OCI-LY3 (cell line): Measurements from ENCODE around the gene BRICD5.

Experiments
- H2AFZ ChIP-seq: fragments of 200-600, 300-600 bp; shearing (Covaris generic); 2 replicates; pipeline ENCODE4 v1.6.0; 2014; ENCODE audit warnings: antibody characterized with exemption, low read depth, low read length
- H3K27ac ChIP-seq: fragments of 200-600, 300-600 bp; sonication (generic); 2 replicates; pipeline ENCODE4 v1.5.1; 2014; ENCODE audit warnings: mild to moderate bottlenecking, low read length, moderate library complexity, mixed read lengths
- H3K27me3 ChIP-seq: fragments of 200-600, 300-600 bp; sonication (generic); 2 replicates; pipeline ENCODE4 v1.6.1; 2014; ENCODE audit warnings: low read depth, low read length, mixed read lengths
- H3K36me3 ChIP-seq: fragments of 200-600, 300-600 bp; sonication (generic); replicated peaks from 2 replicates; pipeline ENCODE3; 2014; ENCODE audit warnings: low read depth, low read length, mixed read lengths
- H3K4me1 ChIP-seq: fragments of 300-600, 200-600 bp; sonication (generic); 2 replicates; pipeline ENCODE4 v1.6.1; 2014; ENCODE audit warnings: low read length, mixed read lengths
- H3K4me2 ChIP-seq: fragments of 200-600, 300-600 bp; sonication (generic); 2 replicates; pipeline ENCODE4 v1.6.1; 2014; ENCODE audit warnings: low read length, mixed read lengths
- H3K4me3 ChIP-seq: fragments of 300-600, 200-600 bp; sonication (generic); 2 replicates; pipeline ENCODE4 v1.5.1; 2014; ENCODE audit warnings: antibody characterized with exemption, mild to moderate bottlenecking, low read length, moderate library complexity
- H3K79me2 ChIP-seq: fragments of 300-600, 200-600 bp; shearing (Covaris generic); 2 replicates; pipeline ENCODE4 v1.6.1; 2014; ENCODE audit warnings: mild to moderate bottlenecking, low read length, mixed read lengths
- H3K9ac ChIP-seq: fragments of 300-600, 200-600 bp; shearing (Covaris generic); 2 replicates; pipeline ENCODE4 v1.6.0; 2014; ENCODE audit warnings: mild to moderate bottlenecking, low read length, moderate library complexity
- H3K9me3 ChIP-seq: fragments of 200-600, 300-600 bp; shearing (Covaris generic); 2 replicates; pipeline ENCODE4 v1.6.1; 2014; ENCODE audit warnings: low read length, mixed read lengths; ENCODE audit not compliant: insufficient read depth
- H4K20me1 ChIP-seq: fragments of 200-600, 300-600 bp; sonication (generic); 2 replicates; pipeline ENCODE4 v1.6.1; 2016; ENCODE audit warnings: low read length, mixed read lengths; ENCODE audit not compliant: insufficient read depth
- CTCF ChIP-seq: fragments of 200-600, 300-600 bp; sonication (generic); IDR thresholded peaks from 2 replicates; pipeline ENCODE4 v1.5.1; 2014; ENCODE audit warnings: antibody characterized with exemption, low read length, low read depth
- EZH2phosphoT487 ChIP-seq: fragments of 200-600 bp; shearing (Covaris generic); IDR thresholded peaks from 2 replicates; pipeline ENCODE4 v1.6.1; 2018; ENCODE audit warnings: antibody characterized with exemption, mixed run types, low read depth

BRICD5 gene

GRCh38 chr16:2238838-2239675 is 28.4 kb upstream of the BRICD5 start:
- no peak for TF ChIP-seq CTCF
- no peak for TF ChIP-seq EZH2phosphoT487
- Histone ChIP-seq H3K36me3 (peaks cover 20% of the 10 kb centered on the region), H3K4me1 (no peaks in the 10 kb centered on the region), H2AFZ (no peak overlapping the region), H3K9me3 (no peaks in the 10 kb centered on the region), H3K79me2 (no peaks in the 10 kb centered on the region), H3K27ac (no peak overlapping the region), H3K4me3 (no peak overlapping the region), H3K4me2 (no peak overlapping the region), H3K27me3 (no peaks in the 10 kb centered on the region), H4K20me1 (no peaks in the 10 kb centered on the region), H3K9ac (no peak overlapping the region)

- Histone ChIP-seq H3K36me3 (peaks cover 18% of the 10 kb centered on the region), H3K4me1 (no peaks in the 10 kb centered on the region), H3K9ac (no peak overlapping the region), H3K9me3 (no peaks in the 10 kb centered on the region), H3K4me3 (no peak overlapping the region), H3K27ac (no peak overlapping the region), H3K27me3 (no peaks in the 10 kb centered on the region), H3K79me2 (no peaks in the 10 kb centered on the region), H2AFZ (no peak overlapping the region), H4K20me1 (no peaks in the 10 kb centered on the region), H3K4me2 (no peak overlapping the region)
- TF ChIP-seq EZH2phosphoT487 (no peak), CTCF (no peak)
These were observed 27.6 kb upstream of the BRICD5 start for GRCh38 chr16:2238150-2238837.

- TF ChIP-seq EZH2phosphoT487 (no peak), CTCF (no peak)
- H3K4me3 ChIP-seq: no peak overlapping the region
- H2AFZ ChIP-seq: no peak overlapping the region
- no peaks in the 10 kb centered on the region for H4K20me1 ChIP-seq
- no peak overlapping the region for H3K4me2 ChIP-seq
- H3K27ac ChIP-seq: no peak overlapping the region
- no peaks in the 10 kb centered on the region for H3K9me3 ChIP-seq
- no peak overlapping the region for H3K9ac ChIP-seq
- H3K79me2 ChIP-seq: no peaks in the 10 kb centered on the region
- H3K27me3 ChIP-seq: no peaks in the 10 kb centered on the region
- H3K36me3 ChIP-seq: peaks cover 19% of the 10 kb centered on the region
- H3K4me1 ChIP-seq: no peaks in the 10 kb centered on the region
These were observed 27.0 kb upstream of the BRICD5 start for GRCh38 chr16:2237493-2238149.

- Histone ChIP-seq H3K4me3 (no peak overlapping the region), H2AFZ (no peak overlapping the region), H3K9ac (no peak overlapping the region), H3K4me1 (no peaks in the 10 kb centered on the region), H3K36me3 (peaks cover 19% of the 10 kb centered on the region), H3K27ac (no peak overlapping the region), H3K27me3 (no peaks in the 10 kb centered on the region), H3K79me2 (no peaks in the 10 kb centered on the region), H3K4me2 (no peak overlapping the region), H4K20me1 (no peaks in the 10 kb centered on the region), H3K9me3 (no peaks in the 10 kb centered on the region)
- no peak for TF ChIP-seq EZH2phosphoT487
- no peak for TF ChIP-seq CTCF
These were observed 26.4 kb upstream of the BRICD5 start for GRCh38 chr16:2237102-2237482.
